HepG2 (cell line): ENCODE measurements around the gene CTSA. TPM values are rescaled to one million over a fixed set of nuclear protein-coding genes. Genes with fewer than 3 reads are reported as not detected.

Source experiments
- ARNT ChIP-seq: fragments of 450-650 bp; IDR thresholded peaks from 2 replicates; pipeline ENCODE4 v1.6.1; 2017
- CREM ChIP-seq, 2 experiments: sonication (generic) in 1 of 2; formaldehyde crosslinking in 1 of 2; IDR thresholded peaks; 2 replicates each; pipeline versions ENCODE4 v1.4.0 to v1.6.1; 2016 to 2020; ENCODE audit warnings: antibody characterized with exemption in 1 of 2, mild to moderate bottlenecking in 1 of 2, missing genetic modification reagents in 1 of 2
- EP300 ChIP-seq, 3 experiments: sonication (generic) in 1 of 3; formaldehyde crosslinking in 1 of 3; IDR thresholded peaks; 2 replicates each; pipeline versions ENCODE4 v1.5.1 to v1.6.1; 2011 to 2020; ENCODE audit warnings: low read depth in 2 of 3, low read length in 2 of 3, borderline replicate concordance in 1 of 3, improper control_type of control experiment in 1 of 3, mild to moderate bottlenecking in 1 of 3, missing genetic modification reagents in 1 of 3, moderate library complexity in 1 of 3
- HIVEP1 ChIP-seq: sonication (generic); formaldehyde crosslinking; IDR thresholded peaks from 2 replicates; pipeline ENCODE4 v1.4.0; 2020; ENCODE audit warnings: mild to moderate bottlenecking, missing genetic modification reagents
- HMG20B ChIP-seq: conservative IDR thresholded peaks from 2 replicates; pipeline ENCODE4 v1.6.1; 2016; ENCODE audit warnings: missing genetic modification reagents, missing compliant biosample characterization
- KAT2B ChIP-seq: fragments of 150-350 bp; IDR thresholded peaks from 2 replicates; pipeline ENCODE4 v1.6.1; 2014; ENCODE audit warnings: low read depth, low read length, borderline replicate concordance
- NFATC3 ChIP-seq: sonication (generic); formaldehyde crosslinking; IDR thresholded peaks from 2 replicates; pipeline ENCODE4 v1.5.1; 2020; ENCODE audit warnings: mild to moderate bottlenecking, missing genetic modification reagents
- RELA ChIP-seq: sonication (generic); formaldehyde crosslinking; IDR thresholded peaks from 2 replicates; pipeline ENCODE4 v1.4.0; 2020; ENCODE audit warnings: missing genetic modification reagents
- SAFB2 ChIP-seq: sonication (generic); formaldehyde crosslinking; IDR thresholded peaks from 2 replicates; pipeline ENCODE4 v1.5.1; 2020; ENCODE audit warnings: missing genetic modification reagents, low read depth, mild to moderate bottlenecking, borderline replicate concordance
- SYNCRIP ChIP-seq: fragments of 200-400 bp; formaldehyde crosslinking; IDR thresholded peaks from 2 replicates; pipeline ENCODE4 v1.6.1; 2018; ENCODE audit warnings: mild to moderate bottlenecking, low read depth, low read length; ENCODE audit not compliant: insufficient read depth
- ZFP90 ChIP-seq: sonication (generic); formaldehyde crosslinking; IDR thresholded peaks from 2 replicates; pipeline ENCODE4 v1.8.0; 2022; ENCODE audit warnings: missing genetic modification reagents, mild to moderate bottlenecking, inconsistent platforms, borderline replicate concordance
- ZNF317 ChIP-seq: sonication (generic); formaldehyde crosslinking; IDR thresholded peaks from 2 replicates; pipeline ENCODE4 v1.5.0; 2020; ENCODE audit warnings: mild to moderate bottlenecking, missing genetic modification reagents
- ZNF326 ChIP-seq: sonication (generic); formaldehyde crosslinking; IDR thresholded peaks from 2 replicates; pipeline ENCODE4 v1.4.0; 2020; ENCODE audit warnings: missing genetic modification reagents, borderline replicate concordance
- ZNF354B ChIP-seq: sonication (generic); formaldehyde crosslinking; IDR thresholded peaks from 2 replicates; pipeline ENCODE4 v1.8.0; 2022; ENCODE audit warnings: mild to moderate bottlenecking, missing genetic modification reagents
- ZNF510 ChIP-seq: sonication (generic); formaldehyde crosslinking; IDR thresholded peaks from 2 replicates; pipeline ENCODE4 v1.4.0; 2020; ENCODE audit warnings: low read depth, mild to moderate bottlenecking, missing genetic modification reagents
- ZSCAN25 ChIP-seq: sonication (generic); formaldehyde crosslinking; IDR thresholded peaks from 2 replicates; pipeline ENCODE4 v1.8.0; 2022; ENCODE audit warnings: mild to moderate bottlenecking, missing genetic modification reagents
- ZSCAN30 ChIP-seq: sonication (generic); formaldehyde crosslinking; IDR thresholded peaks from 2 replicates; pipeline ENCODE4 v1.5.0; 2020; ENCODE audit warnings: mild to moderate bottlenecking, missing genetic modification reagents
- ZSCAN9 ChIP-seq: IDR thresholded peaks from 2 replicates; pipeline ENCODE4 v1.6.1; 2016; ENCODE audit warnings: borderline replicate concordance
- polyA plus RNA-seq, 8 experiments: library from polyadenylated mRNA; depleted of rRNA in 3 of 8; stranded (reverse) in 7 of 8; unstranded in 1 of 8; fragments of >200 nt; fragmentation: Illumina TruSeq in 4 of 8; extraction: Trizol in 4 of 8; gene quantifications; 2 replicates each; pipeline versions ENCODE4 v1.2.1 to v1.2.3, GENCODE V29; 2011 to 2016; ENCODE audit warnings: low read depth in 4 of 8, missing spikeins in 1 of 8, mixed read lengths in 1 of 8; ENCODE audit not compliant: insufficient read depth in 1 of 8
- total RNA-seq, 5 experiments: library from RNA; depleted of rRNA; stranded (reverse); fragments of >200 nt; fragmentation: Illumina TruSeq; extraction: Trizol; gene quantifications; 2 replicates each; pipeline ENCODE4 v1.2.3, GENCODE V29; 2016; ENCODE audit warnings: low read depth in 1 of 5
- TF ChIP-seq, protein P1 (sequence below): IDR thresholded peaks from 2 replicates; pipeline ENCODE4 v1.6.1; 2016; ENCODE audit warnings: control low read depth
- TF ChIP-seq, protein P2 (sequence below): IDR thresholded peaks from 2 replicates; pipeline ENCODE4 v1.6.1; 2016; ENCODE audit warnings: missing compliant biosample characterization, missing genetic modification reagents, borderline replicate concordance
- TF ChIP-seq, protein P3 (sequence below): sonication (generic); formaldehyde crosslinking; IDR thresholded peaks from 2 replicates; pipeline ENCODE4 v1.4.0; 2020; ENCODE audit warnings: missing genetic modification reagents, mild to moderate bottlenecking, borderline replicate concordance
- TF ChIP-seq, protein P4 (sequence below): sonication (generic); formaldehyde crosslinking; IDR thresholded peaks from 2 replicates; pipeline ENCODE4 v1.4.0; 2020; ENCODE audit warnings: missing genetic modification reagents

The CTSA gene
- total and polyA plus RNA-seq, 2 of the 13 experiments (the other 11 are each of a cell fraction or from before 2014, with no cell fraction given): 202 to 231 TPM

DNA sequence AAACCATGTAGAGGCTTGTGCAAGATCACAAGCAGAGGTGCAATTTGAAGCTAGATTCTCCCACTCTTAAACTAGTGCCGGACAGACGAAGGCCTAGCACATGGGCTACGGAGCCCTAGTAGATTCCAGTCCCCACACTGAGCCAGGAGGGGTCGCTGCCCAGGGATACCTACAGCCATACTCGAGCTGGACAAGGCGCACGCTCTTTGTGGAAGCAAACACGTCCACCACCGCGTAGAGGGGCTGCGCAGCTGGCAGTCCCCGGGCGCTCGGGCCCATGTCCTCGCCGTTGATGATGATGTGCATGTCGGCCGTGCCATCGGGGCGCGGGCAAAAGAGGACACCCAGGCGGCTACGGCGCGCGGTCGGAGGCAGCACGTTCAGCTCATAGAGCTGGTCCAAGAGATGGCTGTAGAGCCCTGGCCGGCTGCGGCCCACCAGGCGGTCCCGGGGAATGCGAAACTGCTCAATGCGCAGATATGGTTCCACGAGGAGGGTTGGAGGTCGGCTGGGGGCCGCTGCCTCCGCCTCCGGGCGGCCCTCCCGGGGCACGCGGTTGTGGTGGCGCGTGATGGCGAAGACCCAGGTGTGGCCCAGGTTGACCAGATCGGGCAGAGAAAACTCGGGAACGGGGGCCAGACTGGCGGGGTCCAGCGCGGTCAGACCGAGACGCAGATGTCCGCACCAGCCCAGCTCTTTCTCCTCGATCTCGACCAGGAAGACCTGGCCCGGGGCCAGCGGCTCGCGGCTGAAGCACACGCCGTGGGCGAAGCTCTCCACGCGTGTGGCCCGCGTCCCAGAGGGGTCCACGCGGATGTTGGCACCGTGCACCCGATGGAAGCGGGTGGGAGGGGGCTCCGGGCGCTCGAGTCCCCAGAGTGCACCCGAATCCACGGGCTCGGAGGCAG lies 804 bp upstream of the CTSA start (continued):
- TF ChIP-seq, protein P1, sequence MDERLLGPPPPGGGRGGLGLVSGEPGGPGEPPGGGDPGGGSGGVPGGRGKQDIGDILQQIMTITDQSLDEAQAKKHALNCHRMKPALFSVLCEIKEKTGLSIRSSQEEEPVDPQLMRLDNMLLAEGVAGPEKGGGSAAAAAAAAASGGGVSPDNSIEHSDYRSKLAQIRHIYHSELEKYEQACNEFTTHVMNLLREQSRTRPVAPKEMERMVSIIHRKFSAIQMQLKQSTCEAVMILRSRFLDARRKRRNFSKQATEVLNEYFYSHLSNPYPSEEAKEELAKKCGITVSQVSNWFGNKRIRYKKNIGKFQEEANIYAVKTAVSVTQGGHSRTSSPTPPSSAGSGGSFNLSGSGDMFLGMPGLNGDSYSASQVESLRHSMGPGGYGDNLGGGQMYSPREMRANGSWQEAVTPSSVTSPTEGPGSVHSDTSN (CRISPR knock-in tag): no peak
- TF ChIP-seq SYNCRIP (no peak), ARNT (no peak), ZSCAN25 (CRISPR knock-in tag) (peak; percentile 77; the same call in 1 of the 2 replicates), ZFP90 (CRISPR knock-in tag) (peak; percentile 76; the same call in 1 of the 2 replicates), EP300 (IDR thresholded peaks at IDR 0.05; ENCODE audit: low read depth in 2 of 2, low read length in 2 of 2) (no peak; a peak in 1 of 4 replicates), EP300 (CRISPR knock-in tag; IDR thresholded peaks at IDR 0.05; ENCODE audit: borderline replicate concordance) (peak; percentile 51; the same call in 1 of the 2 replicates), CREM (IDR thresholded peaks at IDR 0.05) (no peak; the same call in 1 of the 2 replicates), CREM (CRISPR knock-in tag; IDR thresholded peaks at IDR 0.05) (no peak), KAT2B (no peak), HIVEP1 (CRISPR knock-in tag) (peak; percentile 82; the same call in 1 of the 2 replicates), ZSCAN9 (CRISPR knock-in tag) (peak; percentile 97), ZNF510 (CRISPR knock-in tag) (no peak), ZNF317 (CRISPR knock-in tag) (peak; percentile 83), RELA (no peak; the same call in 1 of the 2 replicates), HMG20B (peak; percentile 74), ZSCAN30 (no peak), SAFB2 (CRISPR knock-in tag) (no peak), NFATC3 (CRISPR knock-in tag) (peak; percentile 97), ZNF326 (CRISPR knock-in tag) (no peak), ZNF354B (peak; percentile 96)
- TF ChIP-seq, protein P2, sequence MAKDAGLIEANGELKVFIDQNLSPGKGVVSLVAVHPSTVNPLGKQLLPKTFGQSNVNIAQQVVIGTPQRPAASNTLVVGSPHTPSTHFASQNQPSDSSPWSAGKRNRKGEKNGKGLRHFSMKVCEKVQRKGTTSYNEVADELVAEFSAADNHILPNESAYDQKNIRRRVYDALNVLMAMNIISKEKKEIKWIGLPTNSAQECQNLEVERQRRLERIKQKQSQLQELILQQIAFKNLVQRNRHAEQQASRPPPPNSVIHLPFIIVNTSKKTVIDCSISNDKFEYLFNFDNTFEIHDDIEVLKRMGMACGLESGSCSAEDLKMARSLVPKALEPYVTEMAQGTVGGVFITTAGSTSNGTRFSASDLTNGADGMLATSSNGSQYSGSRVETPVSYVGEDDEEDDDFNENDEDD (CRISPR knock-in tag): peak; percentile 90
- TF ChIP-seq, protein P3, sequence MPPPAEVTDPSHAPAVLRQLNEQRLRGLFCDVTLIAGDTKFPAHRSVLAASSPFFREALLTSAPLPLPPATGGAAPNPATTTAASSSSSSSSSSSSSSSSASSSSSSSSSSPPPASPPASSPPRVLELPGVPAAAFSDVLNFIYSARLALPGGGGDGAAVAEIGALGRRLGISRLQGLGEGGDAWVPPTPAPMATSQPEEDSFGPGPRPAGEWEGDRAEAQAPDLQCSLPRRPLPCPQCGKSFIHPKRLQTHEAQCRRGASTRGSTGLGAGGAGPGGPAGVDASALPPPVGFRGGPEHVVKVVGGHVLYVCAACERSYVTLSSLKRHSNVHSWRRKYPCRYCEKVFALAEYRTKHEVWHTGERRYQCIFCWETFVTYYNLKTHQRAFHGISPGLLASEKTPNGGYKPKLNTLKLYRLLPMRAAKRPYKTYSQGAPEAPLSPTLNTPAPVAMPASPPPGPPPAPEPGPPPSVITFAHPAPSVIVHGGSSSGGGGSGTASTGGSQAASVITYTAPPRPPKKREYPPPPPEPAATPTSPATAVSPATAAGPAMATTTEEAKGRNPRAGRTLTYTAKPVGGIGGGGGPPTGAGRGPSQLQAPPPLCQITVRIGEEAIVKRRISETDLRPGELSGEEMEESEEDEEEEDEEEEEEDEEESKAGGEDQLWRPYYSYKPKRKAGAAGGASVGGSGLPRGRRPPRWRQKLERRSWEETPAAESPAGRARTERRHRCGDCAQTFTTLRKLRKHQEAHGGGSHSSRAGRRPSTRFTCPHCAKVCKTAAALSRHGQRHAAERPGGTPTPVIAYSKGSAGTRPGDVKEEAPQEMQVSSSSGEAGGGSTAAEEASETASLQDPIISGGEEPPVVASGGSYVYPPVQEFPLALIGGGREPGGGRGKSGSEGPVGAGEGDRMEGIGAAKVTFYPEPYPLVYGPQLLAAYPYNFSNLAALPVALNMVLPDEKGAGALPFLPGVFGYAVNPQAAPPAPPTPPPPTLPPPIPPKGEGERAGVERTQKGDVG (CRISPR knock-in tag): no peak
- TF ChIP-seq, protein P4, sequence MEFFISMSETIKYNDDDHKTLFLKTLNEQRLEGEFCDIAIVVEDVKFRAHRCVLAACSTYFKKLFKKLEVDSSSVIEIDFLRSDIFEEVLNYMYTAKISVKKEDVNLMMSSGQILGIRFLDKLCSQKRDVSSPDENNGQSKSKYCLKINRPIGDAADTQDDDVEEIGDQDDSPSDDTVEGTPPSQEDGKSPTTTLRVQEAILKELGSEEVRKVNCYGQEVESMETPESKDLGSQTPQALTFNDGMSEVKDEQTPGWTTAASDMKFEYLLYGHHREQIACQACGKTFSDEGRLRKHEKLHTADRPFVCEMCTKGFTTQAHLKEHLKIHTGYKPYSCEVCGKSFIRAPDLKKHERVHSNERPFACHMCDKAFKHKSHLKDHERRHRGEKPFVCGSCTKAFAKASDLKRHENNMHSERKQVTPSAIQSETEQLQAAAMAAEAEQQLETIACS (CRISPR knock-in tag): peak; percentile 61; the same call in 1 of the 2 replicates
